Hepatocyte (in vitro differentiated cells): ENCODE measurements around the gene ABO.

Experiments
- EZH2 ChIP-seq: fragments of 200-600 bp; sonication (generic); IDR thresholded peaks from 2 replicates; pipeline ENCODE4 v1.6.1; 2016; ENCODE audit warnings: antibody characterized with exemption, mild to moderate bottlenecking, borderline replicate concordance
- EZH2phosphoT487 ChIP-seq: fragments of 200-600 bp; sonication (generic); IDR thresholded peaks from one replicate; pipeline ENCODE4 v1.6.1; 2018; ENCODE audit warnings: antibody characterized with exemption, mild to moderate bottlenecking, low read depth, moderate library complexity; ENCODE audit not compliant: unreplicated experiment, severe bottlenecking
- TF ChIP-seq, protein P1 (sequence below): fragments of 200-600 bp; sonication (generic); IDR thresholded peaks from 2 replicates; pipeline ENCODE4 v1.5.1; 2016; ENCODE audit warnings: antibody characterized with exemption, mild to moderate bottlenecking; ENCODE audit not compliant: poor library complexity

- TF ChIP-seq EZH2 (no peak), EZH2phosphoT487 (no peak)
- TF ChIP-seq, protein P1, sequence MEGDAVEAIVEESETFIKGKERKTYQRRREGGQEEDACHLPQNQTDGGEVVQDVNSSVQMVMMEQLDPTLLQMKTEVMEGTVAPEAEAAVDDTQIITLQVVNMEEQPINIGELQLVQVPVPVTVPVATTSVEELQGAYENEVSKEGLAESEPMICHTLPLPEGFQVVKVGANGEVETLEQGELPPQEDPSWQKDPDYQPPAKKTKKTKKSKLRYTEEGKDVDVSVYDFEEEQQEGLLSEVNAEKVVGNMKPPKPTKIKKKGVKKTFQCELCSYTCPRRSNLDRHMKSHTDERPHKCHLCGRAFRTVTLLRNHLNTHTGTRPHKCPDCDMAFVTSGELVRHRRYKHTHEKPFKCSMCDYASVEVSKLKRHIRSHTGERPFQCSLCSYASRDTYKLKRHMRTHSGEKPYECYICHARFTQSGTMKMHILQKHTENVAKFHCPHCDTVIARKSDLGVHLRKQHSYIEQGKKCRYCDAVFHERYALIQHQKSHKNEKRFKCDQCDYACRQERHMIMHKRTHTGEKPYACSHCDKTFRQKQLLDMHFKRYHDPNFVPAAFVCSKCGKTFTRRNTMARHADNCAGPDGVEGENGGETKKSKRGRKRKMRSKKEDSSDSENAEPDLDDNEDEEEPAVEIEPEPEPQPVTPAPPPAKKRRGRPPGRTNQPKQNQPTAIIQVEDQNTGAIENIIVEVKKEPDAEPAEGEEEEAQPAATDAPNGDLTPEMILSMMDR: no peak
These were observed 19.4 kb downstream of the ABO start for GRCh38 chr9:133255371-133256135.
